Measurements from ENCODE around the gene GFAP. TPM values are rescaled to one million over a fixed set of nuclear protein-coding genes. Genes with fewer than 3 reads are reported as not detected.

GFAP gene
- total RNA-seq, 1 donor from 2014 or later: not detected

- no peak for DNase-seq (ENCODE audit: extremely low read depth, low read depth, low spot score)
These were observed 16.9 kb upstream of the GFAP start for GRCh38 chr17:44932096-44932786.

DNA sequence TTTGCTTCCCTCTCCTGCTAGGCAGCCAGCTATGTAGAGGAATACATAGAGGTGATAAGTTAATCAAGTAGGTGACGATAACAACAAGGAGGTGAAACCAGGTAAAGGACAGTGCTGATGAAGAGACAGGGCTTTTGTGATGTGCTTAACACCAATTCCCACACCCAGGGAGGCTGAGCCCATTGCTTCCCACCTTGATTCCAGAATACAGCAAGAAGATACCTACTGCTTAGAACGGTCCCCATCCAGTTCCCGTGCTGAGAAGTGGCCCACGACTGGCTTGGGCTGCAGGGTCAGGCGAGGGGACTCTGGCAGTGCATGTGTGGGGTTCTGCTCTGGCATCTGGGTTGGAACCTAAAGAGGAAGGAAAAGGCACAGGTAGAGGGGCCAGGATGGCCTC lies 16.1 kb upstream of the GFAP start:
- DNase-seq (ENCODE audit: extremely low read depth, low read depth, low spot score): no peak

DNA sequence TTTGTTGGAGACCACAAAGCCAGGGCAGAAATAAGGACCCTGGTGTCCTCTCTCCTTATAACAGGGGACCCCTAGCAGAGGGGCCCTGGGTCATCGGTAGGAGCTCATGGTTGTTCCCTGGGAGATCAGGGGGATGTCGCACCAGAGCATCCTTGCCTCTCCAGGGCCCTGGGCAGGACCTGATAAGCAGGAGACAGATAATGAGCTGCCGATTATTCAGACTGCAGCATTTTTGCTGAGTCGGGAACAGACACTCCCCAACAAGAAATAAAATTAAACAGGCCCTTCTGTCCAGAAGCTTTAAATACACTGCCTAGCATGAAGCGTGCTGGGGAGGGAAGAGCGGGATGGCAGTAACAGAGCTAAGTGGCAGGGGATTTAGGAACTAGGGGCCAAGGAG lies 15.4 kb upstream of the GFAP start:
- no peak for DNase-seq (ENCODE audit: extremely low read depth, low read depth, low spot score)

- DNase-seq (ENCODE audit: extremely low read depth, low read depth, low spot score): no peak
These were observed 13.8 kb upstream of the GFAP start for GRCh38 chr17:44928950-44929720.

DNA sequence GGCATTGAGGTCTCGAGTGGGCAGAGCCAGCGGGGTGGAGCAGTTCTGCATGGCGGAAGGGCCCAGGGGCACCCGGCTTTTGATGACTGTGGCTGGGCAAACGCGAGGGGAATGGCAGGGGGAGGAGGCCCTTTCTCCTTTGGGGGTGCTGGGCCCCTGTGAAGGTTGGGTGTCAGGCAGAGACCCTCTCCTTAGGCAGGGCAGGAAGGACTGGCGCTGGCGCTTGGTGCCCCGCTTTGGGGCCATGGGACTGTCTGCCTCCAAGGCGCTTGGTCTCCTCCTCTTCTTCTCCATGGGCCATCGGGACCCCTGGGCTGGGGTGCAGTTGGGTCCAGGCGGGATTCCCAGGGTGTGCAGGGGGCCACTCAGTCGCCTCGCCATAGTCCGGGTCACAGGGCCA lies 12.8 kb upstream of the GFAP start:
- no peak for DNase-seq (ENCODE audit: extremely low read depth, low read depth, low spot score)

- DNase-seq (ENCODE audit: extremely low read depth, low read depth, low spot score): no peak
These were observed 12.4 kb upstream of the GFAP start for GRCh38 chr17:44927696-44928095.

GRCh38 chr17:44926821-44927525 lies 11.7 kb upstream of the GFAP start:
- DNase-seq (ENCODE audit: extremely low read depth, low read depth, low spot score): no peak

GRCh38 chr17:44925731-44926697 lies 10.7 kb upstream of the GFAP start:
- no peak for DNase-seq (ENCODE audit: extremely low read depth, low read depth, low spot score)

- DNase-seq (ENCODE audit: extremely low read depth, low read depth, low spot score): no peak
These were observed 8.8 kb upstream of the GFAP start for GRCh38 chr17:44924107-44924544.

GRCh38 chr17:44922746-44923470 lies 7.6 kb upstream of the GFAP start:
- no peak for DNase-seq (ENCODE audit: extremely low read depth, low read depth, low spot score)

GRCh38 chr17:44922136-44922535 lies 6.8 kb upstream of the GFAP start:
- no peak for DNase-seq (ENCODE audit: extremely low read depth, low read depth, low spot score)

DNA sequence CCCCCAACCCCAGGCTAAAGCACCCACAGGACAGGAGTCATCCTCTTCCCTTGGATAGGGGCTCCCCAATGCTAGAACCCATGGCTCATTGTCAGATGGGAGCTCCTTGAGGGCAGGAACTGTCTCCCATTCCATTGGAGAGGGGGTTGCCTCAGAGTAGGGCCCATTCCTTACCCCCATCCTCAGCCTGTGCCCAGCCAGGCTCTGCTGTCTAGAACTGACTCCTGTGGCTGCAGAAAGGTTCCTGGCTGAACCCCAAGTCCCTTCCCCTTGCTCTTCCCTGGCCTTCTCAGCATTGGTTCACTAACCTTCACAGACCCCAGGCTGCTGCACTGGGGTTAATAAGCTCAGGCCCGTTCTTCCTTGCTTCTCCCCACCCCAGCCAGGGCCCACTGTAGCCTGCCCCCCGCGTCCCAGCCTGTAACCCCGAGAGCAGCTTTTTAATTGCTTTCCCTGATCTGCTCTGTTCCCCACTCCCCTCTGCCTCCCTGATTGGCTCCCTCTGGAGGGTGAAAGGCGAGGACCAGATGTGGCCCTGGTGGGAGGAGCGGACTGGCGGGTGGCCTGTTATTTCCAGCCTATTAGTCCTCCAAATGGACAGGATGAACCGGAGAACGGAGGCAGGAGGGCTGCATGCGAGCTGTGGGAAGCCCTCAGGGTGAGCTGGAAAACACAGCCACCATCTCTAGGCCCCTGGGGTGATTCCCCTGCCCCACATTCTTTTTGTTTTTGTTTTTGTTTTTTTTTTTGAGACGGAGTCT lies 6.0 kb upstream of the GFAP start:
- DNase-seq (ENCODE audit: extremely low read depth, low read depth, low spot score): no peak

- no peak for DNase-seq (ENCODE audit: extremely low read depth, low read depth, low spot score)
These were observed 5.3 kb upstream of the GFAP start for GRCh38 chr17:44920565-44920940.

GRCh38 chr17:44919885-44920564 lies 4.7 kb upstream of the GFAP start:
- no peak for DNase-seq (ENCODE audit: extremely low read depth, low read depth, low spot score)

DNA sequence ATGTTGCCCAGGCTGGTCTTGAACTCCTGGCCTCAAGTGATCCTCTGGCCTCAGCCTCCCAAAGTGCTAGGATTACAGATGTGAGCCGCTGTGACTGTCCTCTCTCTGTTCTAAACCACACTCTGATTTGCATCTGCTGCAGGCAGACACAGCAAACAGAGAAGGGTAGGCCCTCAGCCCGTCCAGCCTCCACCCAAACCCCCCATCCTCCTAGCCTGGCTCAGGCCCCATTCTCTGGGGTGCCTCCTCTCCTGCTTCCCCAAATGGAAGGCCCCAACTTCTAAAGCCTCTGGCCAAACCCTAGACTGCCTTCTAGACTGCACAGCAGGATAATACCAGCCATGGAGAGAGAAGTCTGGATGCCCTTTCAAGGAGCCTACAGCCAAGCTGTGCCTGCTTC lies 4.1 kb upstream of the GFAP start:
- no peak for DNase-seq (ENCODE audit: extremely low read depth, low read depth, low spot score)

DNA sequence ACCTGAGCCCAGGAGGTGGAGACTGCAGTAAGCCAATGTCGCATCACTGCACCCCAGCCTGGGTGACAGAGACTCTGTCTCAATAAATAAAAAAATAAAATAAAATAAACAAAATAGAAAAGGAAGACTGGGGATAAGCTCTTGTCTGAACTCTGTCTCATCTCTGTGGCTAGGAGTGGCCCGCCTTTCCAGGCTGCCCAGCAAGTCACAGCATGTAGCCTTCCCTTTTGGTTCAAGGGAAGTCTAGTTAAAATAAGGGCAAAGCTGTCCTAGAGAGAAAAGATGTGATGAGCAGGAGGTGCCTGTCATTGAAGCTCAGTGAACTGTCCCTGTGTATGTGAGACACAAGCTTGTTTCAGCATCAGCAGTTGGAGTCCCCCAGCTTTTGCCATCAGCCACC lies 2.7 kb upstream of the GFAP start:
- no peak for DNase-seq (ENCODE audit: extremely low read depth, low read depth, low spot score)

GRCh38 chr17:44917456-44917855 lies 2.2 kb upstream of the GFAP start:
- DNase-seq (ENCODE audit: extremely low read depth, low read depth, low spot score): no peak

DNA sequence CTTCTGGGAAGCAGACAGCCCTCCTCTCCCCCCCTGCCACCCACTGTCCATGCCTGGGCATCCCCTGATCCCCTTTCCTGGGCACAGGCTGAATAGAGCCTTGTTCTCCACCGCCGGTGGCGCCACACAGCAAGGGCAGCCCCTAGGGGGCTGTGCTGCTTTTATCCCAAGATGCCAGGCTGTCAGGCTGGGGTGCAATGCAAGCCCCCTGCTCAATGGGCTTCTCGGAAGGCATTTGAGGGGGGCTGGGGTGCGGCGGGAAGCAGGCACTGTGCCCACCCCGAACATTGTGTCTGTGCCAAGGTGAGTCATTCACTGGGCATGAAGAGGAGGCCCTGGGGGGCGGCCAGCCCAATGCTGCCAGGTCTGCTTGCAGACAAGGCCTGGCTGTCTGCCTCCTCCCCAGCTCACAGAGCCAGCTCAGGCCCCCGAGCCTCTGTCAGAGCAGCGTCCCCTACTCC lies 1.5 kb upstream of the GFAP start:
- DNase-seq (ENCODE audit: extremely low read depth, low read depth, low spot score): no peak
